Stomach (tissue), 4 donors: Measurements from ENCODE around the gene ADD2.

Source experiments
- POLR2A ChIP-seq, 4 donors: fragments of 450-650 bp; IDR thresholded peaks; one replicate each; pipeline ENCODE4 v1.6.1; 2016; ENCODE audit warnings: antibody characterized with exemption in 4 of 4, control low read depth in 2 of 4, mild to moderate bottlenecking in 1 of 4, moderate library complexity in 1 of 4
- POLR2AphosphoS5 ChIP-seq, 3 donors: sonication (generic); formaldehyde crosslinking; IDR thresholded peaks; one replicate each; pipeline ENCODE4 v1.6.1; 2016; ENCODE audit warnings: antibody characterized with exemption in 3 of 3
- TF ChIP-seq, protein P1 (sequence below), 7 experiments: fragments of 450-650 bp in 4 of 7; fragments of 200-600 bp in 3 of 7; sonication (generic) in 3 of 7; IDR thresholded peaks; one replicate each; pipeline ENCODE4 v1.5.1; 2016 to 2019; ENCODE audit warnings: antibody characterized with exemption in 7 of 7, control low read depth in 2 of 7, mild to moderate bottlenecking in 1 of 7

DNA sequence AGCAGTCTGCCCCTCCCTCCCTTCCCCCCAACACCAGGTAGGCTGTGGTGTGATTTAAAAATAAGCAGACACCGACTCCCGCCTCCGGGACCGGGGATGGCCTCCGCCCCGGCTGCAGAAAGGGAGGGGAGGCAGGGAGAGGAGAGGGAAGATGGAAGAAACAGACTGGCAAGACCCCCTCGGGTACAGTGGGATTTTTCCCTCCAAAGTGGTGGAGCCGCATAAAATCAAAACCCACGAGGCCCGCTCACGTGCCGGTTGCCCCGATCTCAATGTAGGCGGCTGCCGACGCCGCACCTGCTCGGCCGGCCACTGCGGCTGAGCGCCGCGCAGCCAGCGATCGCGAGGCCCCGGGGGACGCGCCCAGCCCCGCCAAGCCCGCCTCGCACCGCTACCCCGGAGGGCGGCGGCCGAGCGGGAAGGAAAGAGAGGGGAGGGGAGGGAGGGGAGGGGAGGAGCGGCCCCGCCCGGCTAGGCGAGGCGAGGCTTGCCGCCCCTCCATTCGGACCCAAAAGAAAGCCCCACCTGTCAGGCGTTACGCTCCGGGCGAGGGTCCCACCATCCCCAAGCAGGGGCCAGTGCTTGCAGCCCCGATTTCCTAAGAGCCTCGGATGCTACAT lies 811 bp downstream of the ADD2 start:
- TF ChIP-seq, protein P1, sequence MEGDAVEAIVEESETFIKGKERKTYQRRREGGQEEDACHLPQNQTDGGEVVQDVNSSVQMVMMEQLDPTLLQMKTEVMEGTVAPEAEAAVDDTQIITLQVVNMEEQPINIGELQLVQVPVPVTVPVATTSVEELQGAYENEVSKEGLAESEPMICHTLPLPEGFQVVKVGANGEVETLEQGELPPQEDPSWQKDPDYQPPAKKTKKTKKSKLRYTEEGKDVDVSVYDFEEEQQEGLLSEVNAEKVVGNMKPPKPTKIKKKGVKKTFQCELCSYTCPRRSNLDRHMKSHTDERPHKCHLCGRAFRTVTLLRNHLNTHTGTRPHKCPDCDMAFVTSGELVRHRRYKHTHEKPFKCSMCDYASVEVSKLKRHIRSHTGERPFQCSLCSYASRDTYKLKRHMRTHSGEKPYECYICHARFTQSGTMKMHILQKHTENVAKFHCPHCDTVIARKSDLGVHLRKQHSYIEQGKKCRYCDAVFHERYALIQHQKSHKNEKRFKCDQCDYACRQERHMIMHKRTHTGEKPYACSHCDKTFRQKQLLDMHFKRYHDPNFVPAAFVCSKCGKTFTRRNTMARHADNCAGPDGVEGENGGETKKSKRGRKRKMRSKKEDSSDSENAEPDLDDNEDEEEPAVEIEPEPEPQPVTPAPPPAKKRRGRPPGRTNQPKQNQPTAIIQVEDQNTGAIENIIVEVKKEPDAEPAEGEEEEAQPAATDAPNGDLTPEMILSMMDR (IDR thresholded peaks at IDR 0.05), result no peak
- TF ChIP-seq POLR2A (IDR thresholded peaks at IDR 0.05) (no peak), POLR2AphosphoS5 (IDR thresholded peaks at IDR 0.05) (no peak)
